ENCODE results near the gene TEX14. TPM values are rescaled to one million over a fixed set of nuclear protein-coding genes. Genes with fewer than 3 reads are reported as not detected.

Gene TEX14
- total RNA-seq, 4 donors from 2014 or later = under 0.01 to 0.21 TPM; not detected in 2

GRCh38 chr17:58728798-58729197, 37.0 kb upstream of the TEX14 start:
- Histone ChIP-seq H3K4me1 (no peaks in the 10 kb centered on the region), H3K27ac (no peak overlapping the region), H3K4me3 (no peak overlapping the region), H3K27me3 (no peaks in the 10 kb centered on the region), H3K36me3 (peaks cover 0 to 55% (median 0%) of the 10 kb centered on the region in 3 donors), H3K9me3 (no peaks in the 10 kb centered on the region)
- no peak for DNase-seq (ENCODE audit: low spot score in 2 of 2)
- no peak for TF ChIP-seq EP300 (IDR thresholded peaks at IDR 0.05)
- WGBS, 2 donors = 9 to 13% methylated on average over 1 of the region's 1 CpG

DNA sequence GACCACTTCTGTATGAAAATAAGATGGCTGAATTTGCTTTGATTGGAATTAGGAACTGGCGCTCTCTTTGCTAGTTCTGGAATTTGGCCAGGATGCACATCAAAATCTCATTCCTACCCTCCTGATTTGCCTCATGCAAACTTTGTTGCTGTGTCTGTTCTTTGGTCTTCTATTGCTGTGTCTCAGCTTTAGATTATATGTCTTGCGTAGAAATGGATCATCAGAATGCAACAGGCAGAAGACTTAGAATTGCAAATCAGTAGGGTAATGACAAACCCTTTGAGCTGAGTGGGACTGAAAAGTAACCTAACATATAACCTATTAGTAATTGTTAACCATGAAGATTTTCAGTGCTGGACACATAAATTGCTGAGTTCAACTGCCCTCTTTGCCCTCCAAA, 30.9 kb upstream of the TEX14 start:
- DNase-seq (ENCODE audit: low spot score in 2 of 2) = no peak
- no peak for TF ChIP-seq EP300 (IDR thresholded peaks at IDR 0.05)
- TF ChIP-seq, protein P1, sequence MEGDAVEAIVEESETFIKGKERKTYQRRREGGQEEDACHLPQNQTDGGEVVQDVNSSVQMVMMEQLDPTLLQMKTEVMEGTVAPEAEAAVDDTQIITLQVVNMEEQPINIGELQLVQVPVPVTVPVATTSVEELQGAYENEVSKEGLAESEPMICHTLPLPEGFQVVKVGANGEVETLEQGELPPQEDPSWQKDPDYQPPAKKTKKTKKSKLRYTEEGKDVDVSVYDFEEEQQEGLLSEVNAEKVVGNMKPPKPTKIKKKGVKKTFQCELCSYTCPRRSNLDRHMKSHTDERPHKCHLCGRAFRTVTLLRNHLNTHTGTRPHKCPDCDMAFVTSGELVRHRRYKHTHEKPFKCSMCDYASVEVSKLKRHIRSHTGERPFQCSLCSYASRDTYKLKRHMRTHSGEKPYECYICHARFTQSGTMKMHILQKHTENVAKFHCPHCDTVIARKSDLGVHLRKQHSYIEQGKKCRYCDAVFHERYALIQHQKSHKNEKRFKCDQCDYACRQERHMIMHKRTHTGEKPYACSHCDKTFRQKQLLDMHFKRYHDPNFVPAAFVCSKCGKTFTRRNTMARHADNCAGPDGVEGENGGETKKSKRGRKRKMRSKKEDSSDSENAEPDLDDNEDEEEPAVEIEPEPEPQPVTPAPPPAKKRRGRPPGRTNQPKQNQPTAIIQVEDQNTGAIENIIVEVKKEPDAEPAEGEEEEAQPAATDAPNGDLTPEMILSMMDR (IDR thresholded peaks at IDR 0.05) = no peak
- TF ChIP-seq POLR2A (IDR thresholded peaks at IDR 0.05) = no peak
- 95 to 99% methylated on average over 2 of the region's 2 CpGs for WGBS, 2 donors
- Histone ChIP-seq H3K36me3 (peaks cover 0 to 75% (median 0%) of the 10 kb centered on the region in 3 donors), H3K27ac (no peak overlapping the region), H3K9me3 (no peaks in the 10 kb centered on the region), H3K27me3 (no peaks in the 10 kb centered on the region), H3K4me1 (no peaks in the 10 kb centered on the region), H3K4me3 (no peak overlapping the region)

DNA sequence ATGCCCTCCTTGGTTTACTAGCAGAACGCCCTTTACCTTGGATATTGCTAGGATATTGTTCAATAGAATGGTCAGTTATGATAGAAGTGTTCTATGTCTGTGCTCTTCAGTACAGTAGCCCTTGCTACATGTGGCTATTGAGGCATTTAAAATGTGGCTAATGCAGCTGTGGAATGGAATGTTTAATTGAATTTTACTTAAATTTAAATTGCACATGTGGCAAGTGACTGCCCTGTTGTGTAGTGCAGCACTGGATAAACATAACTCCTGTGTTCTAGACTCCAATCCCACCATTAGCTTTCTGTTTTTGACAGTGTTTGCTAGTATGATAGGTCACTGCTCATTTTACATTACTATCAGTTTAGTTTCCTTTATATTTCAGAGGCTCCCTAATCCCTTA, 30.4 kb upstream of the TEX14 start:
- Histone ChIP-seq H3K4me3 (no peak overlapping the region), H3K27me3 (no peaks in the 10 kb centered on the region), H3K27ac (no peak overlapping the region), H3K4me1 (no peaks in the 10 kb centered on the region), H3K36me3 (peaks cover 0 to 80% (median 0%) of the 10 kb centered on the region in 3 donors), H3K9me3 (no peaks in the 10 kb centered on the region)
- no peak for DNase-seq (ENCODE audit: low spot score in 2 of 2)
- TF ChIP-seq, protein P1 (IDR thresholded peaks at IDR 0.05) = no peak
- TF ChIP-seq POLR2A (IDR thresholded peaks at IDR 0.05) (no peak), EP300 (IDR thresholded peaks at IDR 0.05) (no peak)
- WGBS, 2 donors = 89 to 93% methylated on average over 1 of the region's 1 CpG

DNA sequence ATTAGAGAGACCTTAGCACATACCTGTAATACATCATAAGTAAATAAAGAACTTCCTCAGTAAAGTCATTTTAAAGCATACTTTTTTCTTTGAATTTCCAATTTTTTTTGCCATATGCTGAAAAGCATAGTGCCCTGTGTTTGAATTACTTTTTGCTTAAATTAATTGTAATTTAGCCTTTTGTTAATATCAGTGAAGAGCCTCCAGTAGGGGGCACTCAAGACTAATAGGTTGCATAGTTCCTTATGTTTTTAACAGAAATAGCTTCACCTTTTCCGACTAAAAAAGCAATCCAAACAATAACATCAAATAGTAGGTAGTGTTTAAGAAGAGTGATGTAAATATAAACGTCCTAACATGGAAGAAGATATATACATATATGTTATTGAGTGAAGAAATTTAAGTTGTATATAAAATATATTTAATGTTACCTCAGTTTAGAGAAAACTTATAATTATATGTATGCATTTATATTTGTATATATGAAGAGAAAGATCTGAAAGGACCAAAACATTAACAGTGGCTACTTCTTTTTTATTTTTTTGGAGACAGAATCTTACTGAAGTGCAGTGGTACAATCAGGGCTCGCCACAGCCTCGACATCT, 19.2 kb upstream of the TEX14 start:
- WGBS, 2 donors = 51 to 53% methylated on average over 4 of the region's 4 CpGs
- Histone ChIP-seq H3K4me3 (no peak overlapping the region), H3K9me3 (no peaks in the 10 kb centered on the region), H3K27me3 (no peaks in the 10 kb centered on the region), H3K4me1 (no peaks in the 10 kb centered on the region), H3K36me3 (peaks cover 0 to 67% (median 3%) of the 10 kb centered on the region in 3 donors), H3K27ac (no peak overlapping the region)
- TF ChIP-seq, protein P1 (IDR thresholded peaks at IDR 0.05) = peak; percentile 53 to 72 (median 65)
- no peak for TF ChIP-seq EP300 (IDR thresholded peaks at IDR 0.05)
- peak in 1 of 2 donors; percentile 88 for DNase-seq (ENCODE audit: low spot score in 2 of 2)

DNA sequence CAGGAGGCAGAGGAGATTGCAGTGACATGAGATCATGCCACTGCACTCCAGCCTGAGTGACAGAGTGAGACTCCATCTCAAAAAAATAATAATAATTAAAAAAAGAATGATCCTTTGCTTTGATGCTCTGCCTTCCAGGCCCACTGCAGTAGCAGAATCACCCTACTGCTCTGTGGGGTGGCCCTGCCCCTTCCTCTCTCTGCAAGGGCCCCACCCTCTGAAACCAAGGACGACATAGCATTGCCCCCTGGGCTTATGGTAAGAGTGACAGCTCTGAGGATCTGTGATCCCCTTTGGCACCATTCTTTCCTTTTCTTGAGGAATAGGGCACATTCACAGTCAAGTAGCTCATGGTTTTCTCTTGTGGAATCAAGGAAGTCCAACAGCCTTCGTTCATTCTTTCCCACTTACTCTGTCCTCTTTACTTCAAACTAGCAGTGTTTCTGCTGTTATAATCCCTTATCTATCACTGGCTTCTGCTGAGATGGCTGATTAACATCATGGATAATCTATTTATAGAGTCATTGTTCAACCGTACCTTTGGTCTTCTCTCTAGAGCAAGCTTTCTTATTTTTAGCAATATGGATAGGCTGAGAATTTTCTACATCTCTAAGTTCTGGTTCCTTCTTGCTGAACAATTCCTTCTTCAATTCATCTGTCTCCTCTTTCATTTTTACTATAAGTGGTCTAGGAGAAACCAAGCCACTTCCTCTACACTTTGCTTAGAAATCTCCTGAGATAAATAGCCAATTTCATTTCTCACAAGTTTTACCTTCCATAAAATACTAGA, 14.7 kb upstream of the TEX14 start:
- 66 to 68% methylated on average over 3 of the region's 3 CpGs for WGBS, 2 donors
- peaks cover 0 to 64% (median 3%) of the 10 kb centered on the region in 3 donors for H3K36me3 ChIP-seq

More for the DNA sequence above, 14.7 kb upstream of the TEX14 start:
- no peak overlapping the region for H3K27ac ChIP-seq
- no peaks in the 10 kb centered on the region for H3K4me1 ChIP-seq
- no peaks in the 10 kb centered on the region for H3K9me3 ChIP-seq
- H3K27me3 ChIP-seq = no peaks in the 10 kb centered on the region
- DNase-seq (ENCODE audit: low spot score in 2 of 2) = no peak
- TF ChIP-seq POLR2A (IDR thresholded peaks at IDR 0.05) (no peak), EP300 (IDR thresholded peaks at IDR 0.05) (no peak)
- TF ChIP-seq, protein P1 (IDR thresholded peaks at IDR 0.05) = no peak
- H3K4me3 ChIP-seq = no peak overlapping the region
